Liver (tissue), 9 donors: ENCODE data around the gene ARHGEF7. TPM values are rescaled to one million over a fixed set of nuclear protein-coding genes. Genes with fewer than 3 reads are reported as not detected.

ENCODE experiments used
- DNase-seq: peaks from one replicate; pipeline ENCODE4 v3.0.0-alpha.2; 2017; ENCODE audit warnings: low spot score
- H3K27ac ChIP-seq, 2 donors: one replicate each; pipeline ENCODE4 v1.7.0; 2013; ENCODE audit warnings: inconsistent platforms in 2 of 2, low read length in 2 of 2, control low read depth in 1 of 2, low read depth in 1 of 2, mild to moderate bottlenecking in 1 of 2
- H3K27me3 ChIP-seq, 4 donors: one replicate each; pipeline versions ENCODE4 v1.6.1 to v1.7.0; 2013; ENCODE audit warnings: low read length in 3 of 4, inconsistent platforms in 1 of 4, mild to moderate bottlenecking in 1 of 4, moderate library complexity in 1 of 4; ENCODE audit not compliant: control insufficient read depth in 4 of 4, insufficient read depth in 4 of 4
- H3K36me3 ChIP-seq, 4 donors: one replicate each; pipeline versions ENCODE4 v1.6.1 to v1.7.0; 2013; ENCODE audit warnings: low read length in 3 of 4, mild to moderate bottlenecking in 3 of 4, low read depth in 1 of 4, moderate library complexity in 1 of 4; ENCODE audit not compliant: control insufficient read depth in 4 of 4, insufficient read depth in 3 of 4
- H3K4me1 ChIP-seq, 4 donors: one replicate each; pipeline versions ENCODE4 v1.6.1 to v1.7.0; 2013; ENCODE audit warnings: low read length in 3 of 4, mild to moderate bottlenecking in 3 of 4, moderate library complexity in 1 of 4; ENCODE audit not compliant: control insufficient read depth in 4 of 4, insufficient read depth in 4 of 4
- H3K4me3 ChIP-seq, 3 donors: one replicate each; pipeline versions ENCODE4 v1.6.1 to v1.7.0; 2013; ENCODE audit warnings: low read length in 3 of 3, control low read depth in 1 of 3, low read depth in 1 of 3, mild to moderate bottlenecking in 1 of 3
- H3K9ac ChIP-seq, 2 donors: one replicate each; pipeline ENCODE4 v1.7.0; 2013; ENCODE audit warnings: low read length in 2 of 2, mild to moderate bottlenecking in 2 of 2, moderate library complexity in 2 of 2, control low read depth in 1 of 2, low read depth in 1 of 2
- H3K9me3 ChIP-seq, 4 donors: one replicate each; pipeline versions ENCODE4 v1.6.1 to v1.7.0; 2013; ENCODE audit warnings: low read length in 3 of 4; ENCODE audit not compliant: control insufficient read depth in 4 of 4
- ATF3 ChIP-seq: IDR thresholded peaks from 2 replicates; pipeline ENCODE4 v1.6.1; 2016; ENCODE audit warnings: antibody characterized with exemption
- CTCF ChIP-seq: fragments of 150-350 bp; IDR thresholded peaks from 2 replicates; pipeline ENCODE4 v1.5.1; 2017; ENCODE audit warnings: improper control_type of control experiment, low read depth, low read length; ENCODE audit not compliant: missing input control
- EGR1 ChIP-seq, 2 donors: IDR thresholded peaks; 2 replicates each; pipeline ENCODE4 v1.6.1; 2016 to 2018; ENCODE audit warnings: antibody characterized with exemption in 2 of 2, low read depth in 2 of 2
- GABPA ChIP-seq, 2 donors: IDR thresholded peaks in 1 of 2; conservative IDR thresholded peaks in 1 of 2; 2 replicates each; pipeline ENCODE4 v1.6.1; 2016; ENCODE audit warnings: antibody characterized with exemption in 2 of 2, mild to moderate bottlenecking in 1 of 2, moderate library complexity in 1 of 2
- HNF4A ChIP-seq, 2 donors: conservative IDR thresholded peaks; 2 replicates each; pipeline ENCODE4 v1.6.1; 2016; ENCODE audit warnings: antibody characterized with exemption in 2 of 2, mild to moderate bottlenecking in 2 of 2
- MAX ChIP-seq: IDR thresholded peaks from 2 replicates; pipeline ENCODE4 v1.6.1; 2016; ENCODE audit warnings: antibody characterized with exemption
- NR2F2 ChIP-seq: IDR thresholded peaks from 2 replicates; pipeline ENCODE4 v1.6.1; 2016; ENCODE audit warnings: antibody characterized with exemption
- REST ChIP-seq: IDR thresholded peaks from 2 replicates; pipeline ENCODE4 v1.6.1; 2016; ENCODE audit warnings: antibody characterized with exemption, mild to moderate bottlenecking
- SP1 ChIP-seq: IDR thresholded peaks from 2 replicates; pipeline ENCODE4 v1.6.1; 2018; ENCODE audit warnings: antibody characterized with exemption, mild to moderate bottlenecking
- TAF1 ChIP-seq: conservative IDR thresholded peaks from 2 replicates; pipeline ENCODE4 v1.6.1; 2016; ENCODE audit warnings: antibody characterized with exemption, mild to moderate bottlenecking
- YY1 ChIP-seq: IDR thresholded peaks from 2 replicates; pipeline ENCODE4 v1.6.1; 2016; ENCODE audit warnings: antibody characterized with exemption, mild to moderate bottlenecking
- ZBTB33 ChIP-seq: IDR thresholded peaks from 2 replicates; pipeline ENCODE4 v1.6.1; 2016; ENCODE audit warnings: antibody characterized with exemption
- WGBS: extraction: QIAGEN DNeasy Blood & Tissue Kit; methylation state at CpG from one replicate; pipeline ENCODE4 v1.1.7; 2013; 5-methylcytosine and 5-hydroxymethylcytosine counted together
- polyA plus RNA-seq, 2 donors: library from polyadenylated mRNA; stranded (reverse) in 1 of 2; unstranded in 1 of 2; fragments of 200-250 nt in 1 of 2; fragments of >200 nt in 1 of 2; fragmentation: Nextera tagmentation in 1 of 2; extraction: Ambion mirVana in 1 of 2; gene quantifications; one replicate each; pipeline versions ENCODE4 v1.2.1 to v1.2.3, GENCODE V29; 2013 to 2015
- total RNA-seq, 2 donors: library from RNA; depleted of rRNA; stranded (reverse); fragments of >200 nt; gene quantifications; one replicate each; pipeline ENCODE4 v1.2.3, GENCODE V29; 2014
- donor health status: healthy.
- donor health status: healthy.
- donor health status: healthy.
- donor health status: healthy.
- donor health status: healthy.

Gene ARHGEF7
- total and polyA plus RNA-seq, 4 donors, result 10.3 to 37.5 (median 20.1) TPM

- WGBS, result 97% methylated on average over 8 of the region's 8 CpGs
- Histone ChIP-seq H3K4me3 (no peak overlapping the region), H3K27me3 (no peaks in the 10 kb centered on the region), H3K9me3 (no peaks in the 10 kb centered on the region), H3K36me3 (peaks cover 7 to 34% (median 20%) of the 10 kb centered on the region in 4 donors), H3K27ac (no peak overlapping the region), H3K4me1 (peaks cover 0 to 3% (median under 1%) of the 10 kb centered on the region in 4 donors), H3K9ac (no peak overlapping the region)
- peak; percentile 30 for DNase-seq
- TF ChIP-seq EGR1 (IDR thresholded peaks at IDR 0.05; ENCODE audit: low read depth in 2 of 2) (no peak), HNF4A (conservative IDR thresholded peaks at IDR 0.05) (no peak), REST (no peak), GABPA (IDR thresholded peaks at IDR 0.05 in 1 of 2, conservative IDR thresholded peaks at IDR 0.05 in 1 of 2) (no peak)
These were observed 127.5 kb downstream of the ARHGEF7 start for GRCh38 chr13:111242585-111242984.

GRCh38 chr13:111243981-111244380 is 128.9 kb downstream of the ARHGEF7 start:
- TF ChIP-seq EGR1 (IDR thresholded peaks at IDR 0.05; ENCODE audit: low read depth in 2 of 2), result no peak
- no peak for TF ChIP-seq TAF1
- no peak for TF ChIP-seq YY1
- TF ChIP-seq NR2F2, result no peak
- TF ChIP-seq ZBTB33, result no peak
- no peak for TF ChIP-seq MAX
- TF ChIP-seq HNF4A (conservative IDR thresholded peaks at IDR 0.05), result no peak
- no peak for TF ChIP-seq GABPA (IDR thresholded peaks at IDR 0.05 in 1 of 2, conservative IDR thresholded peaks at IDR 0.05 in 1 of 2)
- no peak for TF ChIP-seq CTCF
- TF ChIP-seq SP1, result no peak
- TF ChIP-seq REST, result no peak
- no peak for TF ChIP-seq ATF3
- whole genome bisulfite sequencing, result 94% methylated on average over 1 of the region's 1 CpG
- peaks cover 7 to 33% (median 20%) of the 10 kb centered on the region in 4 donors for H3K36me3 ChIP-seq

More at GRCh38 chr13:111243981-111244380, 128.9 kb downstream of the ARHGEF7 start:
- no peak for DNase-seq
- no peak overlapping the region for H3K4me3 ChIP-seq
- H3K9ac ChIP-seq, result no peak overlapping the region
- H3K27ac ChIP-seq, result no peak overlapping the region
- no peaks in the 10 kb centered on the region for H3K9me3 ChIP-seq
- no peaks in the 10 kb centered on the region for H3K27me3 ChIP-seq
- H3K4me1 ChIP-seq, result peaks cover 2 to 15% (median 9%) of the 10 kb centered on the region in 4 donors
